ENCODE measurements around the gene MTCL3.

The MTCL3 gene

DNA sequence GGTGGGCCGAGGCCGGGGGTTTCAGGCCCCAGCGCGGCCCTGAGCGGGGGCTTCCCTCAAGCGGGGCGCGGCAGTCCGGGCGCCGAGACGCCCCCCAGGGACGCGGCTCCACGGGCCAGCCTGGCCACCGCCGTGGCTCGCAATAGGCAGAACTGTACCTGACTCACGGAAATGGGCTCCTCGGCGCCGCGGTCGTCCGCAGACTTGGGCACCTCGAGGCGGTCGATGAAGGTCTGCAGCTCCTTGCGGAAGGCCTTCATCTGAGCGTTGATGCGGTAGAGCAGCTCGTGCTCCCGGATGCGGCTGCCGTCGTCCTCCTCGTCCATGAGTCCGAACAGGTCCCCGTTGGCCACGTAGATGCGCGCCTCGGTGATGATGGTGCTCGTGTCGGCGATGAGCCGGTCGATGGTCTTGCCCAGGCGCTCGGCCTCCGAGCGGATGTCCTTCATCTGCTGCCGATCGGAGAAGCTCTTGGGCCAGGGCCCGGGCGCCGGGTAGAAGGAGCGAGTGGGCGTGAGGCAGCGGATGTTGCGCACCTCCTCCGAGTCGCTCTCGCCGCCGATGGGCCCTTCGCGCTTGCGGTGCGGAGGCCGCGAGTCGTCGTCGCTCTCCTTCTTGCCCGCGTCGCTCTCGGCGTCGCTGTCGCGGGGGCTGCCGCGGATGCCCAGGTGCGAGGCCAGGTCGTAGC, 43.9 kb downstream of the MTCL3 start:
- no peak overlapping the region for H3K27ac ChIP-seq
- H3K4me3 ChIP-seq, result no peak overlapping the region

GRCh38 chr6:127471379-127472255, 47.5 kb downstream of the MTCL3 start:
- H3K4me3 ChIP-seq, result no peak overlapping the region
- no peak overlapping the region for H3K27ac ChIP-seq

DNA sequence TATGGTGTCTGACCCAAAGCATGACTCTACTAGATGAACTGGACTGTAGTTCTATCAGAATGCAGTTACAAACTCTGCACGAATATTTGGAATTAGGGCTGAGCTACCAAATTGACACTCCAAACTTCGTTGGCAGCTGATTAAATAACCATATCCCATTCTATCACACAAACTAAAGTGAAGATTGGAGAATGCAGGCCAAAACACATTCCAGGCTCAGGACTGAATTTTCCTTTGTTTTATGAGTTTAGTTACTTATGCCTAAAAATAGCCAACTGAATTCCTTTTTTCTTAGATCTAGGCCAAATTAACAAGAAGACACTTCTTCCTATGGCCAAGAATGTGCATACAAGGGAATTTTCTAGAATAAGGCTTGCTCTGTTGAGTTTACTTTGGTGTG, 50.2 kb downstream of the MTCL3 start:
- Histone ChIP-seq H3K4me3 (no peak overlapping the region), H3K27ac (no peak overlapping the region)

- Histone ChIP-seq H3K27ac (no peak overlapping the region), H3K4me3 (no peak overlapping the region)
Measured at GRCh38 chr6:127466416-127466815, 52.7 kb downstream of the MTCL3 start.

DNA sequence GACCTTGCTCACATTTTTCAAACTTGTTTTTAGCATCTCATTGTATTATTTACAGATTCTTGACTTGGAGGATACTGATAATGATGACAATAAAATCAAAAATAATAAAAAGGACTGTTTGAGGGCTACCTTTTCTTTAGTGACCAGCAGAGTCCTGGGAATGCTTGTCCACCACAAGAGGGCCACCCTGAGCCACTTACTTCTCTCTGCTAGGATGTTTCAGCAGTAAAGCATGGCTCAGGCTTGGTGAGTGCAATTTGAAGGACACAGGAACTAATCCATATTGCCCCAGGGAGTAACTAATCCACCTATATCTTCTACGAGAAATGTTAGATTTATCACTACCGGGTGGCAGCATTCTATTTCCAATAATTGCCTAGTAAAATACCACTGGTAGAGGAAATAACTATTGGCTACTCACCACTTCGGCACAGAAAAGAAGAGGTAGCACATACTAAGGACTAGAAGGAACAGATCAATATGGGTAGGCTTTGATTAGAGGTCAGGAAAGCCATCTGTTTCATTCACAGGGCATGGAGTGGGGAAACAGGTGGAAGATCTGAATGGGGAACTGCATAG, 54.2 kb downstream of the MTCL3 start:
- H3K4me3 ChIP-seq, result no peak overlapping the region
- H3K27ac ChIP-seq, result peak overlapping the region in 3 of 21 experiments; percentile 13 to 49 (median 16)

- H3K27ac ChIP-seq, result peak overlapping the region in 2 of 21 experiments; percentile 16 to 29
- no peak overlapping the region for H3K4me3 ChIP-seq
Measured at GRCh38 chr6:127464161-127464880, 54.8 kb downstream of the MTCL3 start.

- H3K27ac ChIP-seq, result no peak overlapping the region
- no peak overlapping the region for H3K4me3 ChIP-seq
Measured at GRCh38 chr6:127463056-127463455, 56.1 kb downstream of the MTCL3 start.

DNA sequence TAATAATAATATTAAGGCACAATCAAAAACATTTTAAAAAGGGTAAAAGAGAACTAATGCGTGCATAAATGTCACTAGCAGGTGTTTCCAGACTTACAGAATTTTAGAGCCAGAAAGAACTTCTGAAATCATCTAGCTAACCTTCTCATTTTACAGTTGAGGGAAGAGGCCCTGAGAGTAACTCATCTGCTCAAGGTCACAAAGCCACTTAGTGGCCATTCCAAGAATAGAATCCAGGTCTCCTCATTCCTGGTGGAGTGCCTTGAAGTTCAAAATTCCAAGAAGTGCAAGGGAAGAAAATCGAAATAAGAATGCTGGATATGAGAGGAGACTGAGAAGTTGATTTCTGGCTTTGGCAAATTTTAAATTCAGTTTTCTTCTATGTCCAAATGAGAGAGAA, 56.8 kb downstream of the MTCL3 start:
- Histone ChIP-seq H3K4me3 (no peak overlapping the region), H3K27ac (no peak overlapping the region)

GRCh38 chr6:127460465-127460864, 58.7 kb downstream of the MTCL3 start:
- Histone ChIP-seq H3K4me3 (no peak overlapping the region), H3K27ac (no peak overlapping the region)

- Histone ChIP-seq H3K27ac (peak within 1 kb of the TSS in 4 of 21 experiments; percentile 22 to 69 (median 37)), H3K4me3 (no peak within 1 kb of the TSS)
Measured at GRCh38 chr6:127459231-127459641, 59.9 kb downstream of the MTCL3 start, which contains the start of gene KIAA0408. Gene KIAA0408 (minus strand): TSS chr6:127459389. CDS start chr6:127453981, 5,408 bp downstream.

DNA sequence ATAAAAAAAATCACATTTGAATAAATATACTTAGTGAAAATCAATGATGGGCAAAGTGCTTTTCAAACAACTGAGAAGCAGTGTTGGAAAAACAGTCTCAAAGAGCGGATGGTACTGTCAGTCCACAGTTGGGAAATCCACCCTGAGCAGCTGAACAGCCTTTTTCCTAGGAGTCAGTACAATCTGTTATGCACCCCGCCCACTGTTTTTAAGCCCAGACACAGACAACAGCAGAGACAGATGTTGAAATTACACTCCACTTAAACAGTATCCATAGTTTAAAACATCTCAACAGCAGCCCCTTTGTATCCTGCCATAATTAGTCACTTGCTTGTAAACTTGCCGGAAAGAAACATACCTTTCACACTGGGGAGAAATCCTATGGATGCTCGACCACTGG, 60.3 kb downstream of the MTCL3 start:
- H3K4me3 ChIP-seq, result no peak overlapping the region

GRCh38 chr6:127458222-127458621, 60.9 kb downstream of the MTCL3 start:
- peak overlapping the region in 1 of 21 experiments; percentile 26 for H3K27ac ChIP-seq

More for the DNA sequence above, 60.3 kb downstream of the MTCL3 start:
- peak overlapping the region in 4 of 21 experiments; percentile 22 to 69 (median 37) for H3K27ac ChIP-seq

DNA sequence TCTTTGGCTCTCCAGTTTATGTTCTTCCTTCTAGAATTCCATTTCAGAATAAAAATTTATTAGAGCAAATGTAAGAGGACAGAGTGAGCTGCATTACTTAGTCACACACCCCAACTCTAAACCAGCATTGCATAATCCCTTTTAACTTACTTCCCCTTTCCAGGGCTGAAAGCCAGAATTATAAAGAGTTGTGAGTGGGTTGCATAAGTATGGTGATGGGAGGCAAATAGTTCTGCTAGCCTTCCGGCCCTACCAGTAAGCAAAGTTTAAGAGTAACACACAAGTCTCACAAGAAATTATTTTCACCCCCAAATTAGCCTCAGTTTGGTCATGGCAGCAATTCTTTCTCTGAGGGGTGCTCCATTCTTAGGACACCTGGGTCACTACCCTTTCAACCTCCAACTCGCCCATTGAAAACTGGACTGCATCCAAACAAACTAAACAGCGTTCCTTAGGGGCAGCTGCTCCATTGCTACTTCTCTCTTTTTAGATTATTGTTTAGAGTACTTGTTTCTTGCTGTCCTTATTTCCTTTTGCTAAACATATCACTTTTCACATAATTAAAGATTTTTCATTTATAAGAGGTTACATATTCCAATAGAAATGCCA, 61.6 kb downstream of the MTCL3 start:
- H3K4me3 ChIP-seq, result no peak overlapping the region
- H3K27ac ChIP-seq, result peak overlapping the region in 1 of 21 experiments; percentile 26

More at GRCh38 chr6:127458222-127458621, 60.9 kb downstream of the MTCL3 start:
- H3K4me3 ChIP-seq, result no peak overlapping the region

DNA sequence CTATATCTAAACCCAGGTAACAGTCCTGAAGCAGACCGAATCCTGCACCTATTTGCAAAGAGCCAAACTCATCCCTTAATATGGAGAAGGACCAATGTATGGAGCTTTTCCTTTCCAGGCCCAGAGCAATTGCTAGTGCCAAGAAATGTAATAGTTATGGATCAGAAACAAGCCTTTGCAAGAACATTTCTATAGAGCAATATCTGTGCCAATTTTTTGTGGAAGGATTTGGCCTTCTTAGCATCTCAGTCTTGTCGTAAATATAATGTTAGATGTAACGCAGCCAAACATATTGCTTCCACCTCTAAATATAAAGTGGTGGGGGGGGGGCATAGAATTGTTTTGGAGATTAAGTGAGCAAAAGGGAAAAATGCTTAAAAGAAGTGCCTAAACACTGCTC, 62.7 kb downstream of the MTCL3 start:
- no peak overlapping the region for H3K27ac ChIP-seq
- no peak overlapping the region for H3K4me3 ChIP-seq

GRCh38 chr6:127453845-127454619, 65.1 kb downstream of the MTCL3 start:
- Histone ChIP-seq H3K27ac (no peak overlapping the region), H3K4me3 (no peak overlapping the region)

DNA sequence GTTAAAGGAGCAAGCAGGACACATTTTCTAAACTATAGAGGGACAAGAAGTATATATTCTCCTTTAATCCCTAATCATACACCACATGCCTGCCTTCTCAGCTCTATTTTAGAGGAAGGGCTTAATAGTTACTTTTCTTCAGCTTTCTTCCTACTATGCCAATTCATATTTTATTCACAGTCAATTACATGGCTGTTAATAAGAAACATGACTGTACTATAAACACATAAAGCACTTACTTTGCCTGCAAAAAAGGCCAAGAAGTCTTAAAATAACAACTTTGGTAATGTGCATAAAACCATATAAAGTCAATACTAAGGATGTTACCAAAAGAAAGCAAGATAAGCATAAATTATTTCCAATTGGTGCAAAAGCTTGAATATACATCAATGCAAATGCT, 66.3 kb downstream of the MTCL3 start:
- no peak overlapping the region for H3K27ac ChIP-seq
- H3K4me3 ChIP-seq, result no peak overlapping the region

DNA sequence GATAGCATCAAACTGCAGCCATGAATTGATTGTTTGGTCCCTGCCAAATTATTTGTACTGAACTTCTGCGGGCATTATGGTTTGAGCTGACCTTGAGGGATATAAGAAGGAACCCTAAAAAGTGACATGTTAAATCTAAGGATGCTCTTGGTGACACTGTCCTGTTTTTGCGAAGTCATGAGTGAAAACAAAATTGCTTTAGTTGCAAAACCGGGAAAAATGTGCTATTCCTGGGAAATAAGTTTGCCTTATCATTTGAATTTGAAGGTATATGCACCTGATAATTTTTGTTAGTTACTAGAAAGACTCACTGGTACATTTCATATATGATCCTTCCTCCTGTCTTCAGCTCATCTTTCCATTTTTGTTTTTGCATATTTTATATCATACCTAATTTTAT, 67.7 kb downstream of the MTCL3 start:
- no peak overlapping the region for H3K4me3 ChIP-seq
- H3K27ac ChIP-seq, result no peak overlapping the region

DNA sequence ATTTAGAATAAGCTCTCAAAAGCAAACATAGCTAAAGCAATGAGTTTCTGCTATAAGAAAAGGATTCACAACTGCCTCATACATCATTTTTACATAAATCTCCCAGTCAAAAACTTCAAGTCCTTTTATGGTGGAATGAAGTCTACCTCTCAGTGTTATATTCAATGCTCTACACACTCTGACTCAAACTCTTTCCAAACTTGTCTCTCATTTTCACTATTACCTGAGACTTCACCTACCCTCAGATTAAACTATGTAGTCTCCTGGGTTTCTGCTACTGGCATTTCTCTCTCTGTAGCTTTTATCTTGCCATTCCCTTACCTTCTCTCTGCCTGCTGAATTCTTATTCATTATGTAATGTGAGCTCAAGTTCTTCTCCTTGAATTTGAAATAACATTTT, 71.4 kb downstream of the MTCL3 start:
- Histone ChIP-seq H3K27ac (no peak overlapping the region), H3K4me3 (no peak overlapping the region)

GRCh38 chr6:127446356-127446755, 72.8 kb downstream of the MTCL3 start:
- Histone ChIP-seq H3K4me3 (no peak overlapping the region), H3K27ac (no peak overlapping the region)

All from skin epidermis (tissue), 12 donors.